Stimulated activated CD8-positive, alpha-beta memory T cell treated with anti-CD3 and anti-CD28 coated beads, Interleukin-4, amount 100 ng/mL, for 24 hours (primary cell): Measurements from ENCODE around the gene LIMCH1.
"Not testable (repeated sequence)": the region's sequence is repeated elsewhere in the genome, so short reads cannot be mapped to it uniquely, and the experiment has no call there.

Experiments used
- DNase-seq: peaks from one replicate; pipeline ENCODE4 v3.0.0-alpha.2; 2020; ENCODE audit warnings: low read depth

Gene LIMCH1

DNA sequence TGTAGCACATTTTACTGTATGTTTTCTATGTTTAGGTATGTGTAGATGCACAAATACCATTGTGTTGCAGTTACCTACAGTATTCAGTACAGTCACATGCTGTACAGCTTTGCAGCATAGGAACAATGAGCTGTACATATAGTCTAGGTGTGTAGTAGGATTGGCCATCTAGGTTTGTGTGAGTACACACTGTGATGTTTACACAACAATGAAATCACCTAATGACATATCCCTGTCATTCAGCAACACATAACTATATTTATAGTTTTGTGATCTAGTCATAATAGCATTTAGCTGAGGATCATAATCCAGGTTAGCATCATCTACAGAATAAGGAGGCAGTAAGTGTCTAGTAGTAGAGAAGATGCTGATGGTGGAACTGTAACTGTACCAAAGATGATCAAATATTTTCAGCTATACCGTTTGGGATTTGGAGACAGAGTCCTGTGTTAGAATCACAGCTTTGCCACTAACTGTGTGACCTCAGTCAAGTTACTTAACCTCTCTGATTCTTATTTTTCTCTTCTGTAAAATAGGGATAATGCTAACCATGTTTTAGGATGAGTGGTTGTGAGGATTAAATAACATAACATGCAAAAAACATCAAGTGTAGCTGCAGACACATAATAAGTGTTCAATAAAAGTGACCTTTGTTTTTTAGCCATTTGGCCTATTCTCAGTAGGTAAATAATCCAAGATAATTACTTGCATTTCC, 73.3 kb downstream of the LIMCH1 start:
- no peak for DNase-seq

DNA sequence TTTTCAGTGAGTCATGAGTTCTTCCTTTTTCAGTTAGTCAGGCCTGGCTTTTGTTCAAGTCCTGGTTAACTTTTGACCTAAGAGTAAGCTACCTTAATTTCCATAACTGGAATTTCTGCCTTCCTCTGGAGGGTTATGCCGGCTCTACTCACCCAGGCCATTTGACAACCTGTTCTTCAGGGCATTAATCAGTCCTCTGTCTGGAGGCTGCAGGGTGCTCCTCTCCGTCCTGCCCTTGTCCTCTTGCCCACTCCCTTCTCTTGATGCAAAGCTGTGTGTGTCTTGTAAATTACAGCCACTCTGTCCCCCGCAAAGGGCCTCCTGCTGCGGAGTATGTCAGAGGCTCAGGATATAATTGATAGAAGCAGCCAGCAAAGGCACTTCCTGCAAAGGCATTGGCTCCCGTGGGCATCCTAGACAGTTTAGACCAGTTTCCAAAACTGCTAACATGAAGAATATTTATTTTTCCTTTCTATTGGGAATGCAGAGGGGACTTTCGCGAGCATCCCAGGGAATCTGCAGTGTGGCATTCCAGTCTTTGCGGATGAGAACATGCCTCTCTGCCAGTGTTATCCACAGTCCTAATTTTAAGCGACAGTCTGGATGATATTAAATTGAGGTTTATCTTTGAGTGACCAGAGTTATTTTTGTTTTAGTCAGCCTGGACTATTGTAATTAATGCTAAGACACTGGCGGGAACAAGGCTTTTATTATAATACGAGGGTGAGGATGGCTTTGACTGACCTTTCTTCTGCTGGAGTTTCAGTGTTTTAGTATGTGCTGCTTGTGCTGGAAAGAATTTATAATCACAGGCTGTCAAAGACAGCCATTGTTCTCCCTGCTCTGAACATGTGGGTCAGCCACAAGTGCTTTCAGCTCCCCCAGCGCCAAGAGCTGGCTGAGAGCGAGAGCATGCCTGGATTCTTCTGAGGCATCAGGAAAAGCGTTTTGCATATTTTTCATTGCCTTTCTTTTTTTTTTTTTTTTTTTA, 74.2 kb downstream of the LIMCH1 start:
- no peak for DNase-seq

DNA sequence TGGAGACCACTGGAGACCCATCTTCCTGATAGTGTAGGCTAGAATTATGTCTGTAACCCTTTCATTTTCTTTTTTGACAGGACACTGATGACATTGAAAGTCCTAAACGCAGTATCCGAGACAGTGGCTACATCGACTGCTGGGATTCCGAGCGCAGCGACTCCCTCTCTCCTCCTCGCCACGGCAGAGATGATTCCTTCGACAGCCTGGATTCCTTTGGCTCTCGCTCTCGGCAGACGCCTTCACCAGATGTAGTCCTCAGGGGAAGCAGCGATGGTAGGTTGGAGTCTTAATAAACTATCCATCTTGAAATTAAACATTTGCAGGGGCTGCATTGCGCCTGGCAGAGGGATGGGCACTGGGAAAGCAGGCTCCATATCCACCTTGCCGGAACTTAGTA, 75.4 kb downstream of the LIMCH1 start:
- DNase-seq = no peak

DNA sequence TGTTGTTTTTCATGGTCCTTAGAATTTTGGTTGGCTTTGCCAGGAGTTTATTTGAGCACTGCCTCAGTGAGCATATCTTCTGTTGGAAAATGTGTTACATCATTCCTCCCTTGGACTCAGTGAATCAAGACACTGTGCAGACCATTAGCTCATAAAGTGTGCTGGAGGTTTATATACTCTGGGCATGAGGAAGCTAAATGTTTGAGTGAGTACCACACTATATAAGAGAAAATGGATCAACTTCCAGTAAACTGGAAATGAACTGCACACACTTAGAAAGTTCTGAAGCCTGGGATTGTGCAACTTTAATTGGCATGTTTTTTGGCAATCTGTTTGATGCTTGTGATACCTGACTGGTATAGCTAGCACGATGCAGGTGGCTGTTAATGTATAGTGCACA, 75.9 kb downstream of the LIMCH1 start:
- no peak for DNase-seq

DNA sequence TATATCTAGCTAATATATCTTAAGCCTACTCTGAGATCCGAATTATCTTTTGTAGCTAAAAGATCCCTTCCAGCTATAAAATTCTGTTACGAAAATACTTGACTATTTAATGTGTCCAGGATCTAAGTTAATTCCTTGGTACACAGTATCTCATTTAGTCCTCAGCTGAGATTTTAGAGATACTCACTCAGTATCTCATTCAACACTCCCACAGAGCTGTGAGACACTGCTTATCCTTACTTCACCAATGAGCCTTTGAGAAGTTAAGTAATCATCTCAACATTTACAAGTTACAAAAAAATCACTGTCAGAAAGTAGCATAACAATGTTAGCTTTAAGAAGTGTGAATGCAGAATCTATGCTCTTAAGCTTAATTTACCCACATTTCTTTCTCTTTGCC, 76.6 kb downstream of the LIMCH1 start:
- no peak for DNase-seq

DNA sequence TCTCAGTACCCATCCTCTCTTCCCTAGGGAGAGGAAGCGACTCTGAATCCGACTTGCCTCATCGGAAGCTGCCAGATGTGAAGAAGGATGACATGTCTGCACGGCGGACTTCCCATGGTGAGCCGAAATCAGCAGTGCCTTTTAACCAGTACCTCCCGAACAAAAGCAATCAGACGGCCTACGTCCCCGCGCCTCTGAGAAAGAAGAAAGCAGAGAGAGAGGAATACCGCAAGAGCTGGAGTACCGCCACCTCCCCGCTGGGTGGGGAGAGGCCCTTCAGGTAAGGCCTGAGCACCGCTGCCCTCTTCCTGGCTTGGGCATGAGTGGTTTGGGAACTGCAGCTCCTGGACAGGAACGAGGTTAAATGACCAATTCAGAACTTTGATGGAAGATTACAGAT, 81.2 kb downstream of the LIMCH1 start:
- no peak for DNase-seq

DNA sequence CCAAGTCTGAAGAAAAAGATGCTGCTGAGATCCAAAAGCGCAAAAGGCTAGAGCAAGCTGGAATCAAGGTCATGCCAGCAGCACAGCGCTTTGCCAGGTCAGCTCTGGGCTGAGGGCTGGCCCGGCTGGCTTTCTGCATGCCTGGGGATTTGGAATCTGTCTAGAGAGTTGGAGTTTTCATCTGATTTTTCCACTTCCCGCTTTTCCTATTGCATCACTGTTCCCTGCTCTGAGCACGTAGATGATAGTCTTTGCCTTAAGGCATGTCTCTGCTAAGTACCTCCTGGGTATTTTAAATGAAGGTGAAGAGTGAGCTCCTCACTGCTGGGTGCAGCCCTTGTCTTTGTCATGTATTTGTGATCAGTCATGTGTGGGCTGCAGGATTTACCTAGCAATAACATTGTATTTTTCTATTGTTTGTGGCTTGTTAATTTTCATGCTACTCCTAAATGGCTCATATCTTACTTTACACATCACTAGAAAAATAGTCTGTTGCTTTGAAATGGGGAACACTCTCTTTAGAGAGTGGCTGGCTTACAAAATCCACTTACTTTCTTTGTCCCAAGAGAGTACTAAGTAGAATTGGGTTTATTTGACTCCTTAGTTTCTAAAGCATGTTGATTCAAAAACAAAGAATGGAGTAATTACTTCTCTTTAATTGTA, 82.8 kb downstream of the LIMCH1 start:
- DNase-seq = no peak

DNA sequence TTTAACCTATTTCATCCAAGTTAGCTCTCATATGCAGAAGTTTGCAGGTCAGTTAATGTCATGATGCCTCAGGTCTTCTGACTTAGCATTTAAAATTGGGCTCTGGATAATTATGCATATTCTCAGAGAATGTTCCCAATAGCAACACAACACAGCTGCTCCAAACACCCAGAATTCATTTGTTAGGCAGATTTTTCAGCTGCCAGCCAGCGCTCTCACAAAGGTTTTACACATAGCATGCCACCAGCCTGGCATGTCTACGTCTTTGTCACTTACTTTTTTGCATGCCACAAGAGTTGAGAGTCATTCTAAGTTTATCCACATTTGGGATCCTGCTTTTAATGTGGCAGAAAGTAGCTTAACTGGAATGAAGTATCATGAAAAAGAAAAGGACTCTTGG, 84.8 kb downstream of the LIMCH1 start:
- no peak for DNase-seq

DNA sequence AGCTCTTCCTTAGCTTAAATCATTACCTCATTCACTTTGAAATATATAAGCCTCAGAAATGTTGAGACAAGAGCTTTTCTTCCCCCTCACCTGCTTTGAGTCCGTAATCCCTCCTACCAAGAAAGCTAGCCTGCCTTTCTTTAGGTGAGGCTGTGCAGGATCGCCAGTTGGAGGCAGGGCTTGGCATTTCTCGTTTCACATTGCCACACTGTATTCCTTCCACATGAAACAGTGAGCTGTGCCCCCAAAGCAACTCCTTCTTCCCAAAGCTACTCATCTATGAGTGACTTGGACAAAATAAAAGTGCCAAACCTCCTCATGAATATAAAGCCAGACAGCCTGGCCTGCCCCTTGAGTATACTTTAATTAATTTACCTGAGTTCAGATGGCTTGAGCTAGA, 86.8 kb downstream of the LIMCH1 start:
- DNase-seq = no peak

DNA sequence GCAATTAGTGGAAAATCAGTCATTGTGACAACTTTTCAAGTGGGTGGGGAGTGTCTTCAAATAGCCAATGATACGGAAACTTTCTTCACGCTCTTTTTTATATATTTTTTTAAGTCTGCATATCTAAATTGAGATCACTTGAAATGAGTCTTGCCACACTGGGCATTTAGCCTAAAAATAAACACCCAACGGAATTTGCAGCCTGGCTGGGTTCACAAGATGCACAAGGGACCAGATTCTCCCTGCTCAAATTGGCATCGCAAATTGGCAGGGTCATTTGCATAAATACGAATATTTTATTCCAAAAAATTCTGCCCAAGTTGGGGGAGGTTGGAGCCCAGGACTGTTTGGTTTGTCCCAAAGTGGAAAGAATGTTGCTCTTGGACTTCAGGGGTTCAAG, 87.6 kb downstream of the LIMCH1 start:
- no peak for DNase-seq

DNA sequence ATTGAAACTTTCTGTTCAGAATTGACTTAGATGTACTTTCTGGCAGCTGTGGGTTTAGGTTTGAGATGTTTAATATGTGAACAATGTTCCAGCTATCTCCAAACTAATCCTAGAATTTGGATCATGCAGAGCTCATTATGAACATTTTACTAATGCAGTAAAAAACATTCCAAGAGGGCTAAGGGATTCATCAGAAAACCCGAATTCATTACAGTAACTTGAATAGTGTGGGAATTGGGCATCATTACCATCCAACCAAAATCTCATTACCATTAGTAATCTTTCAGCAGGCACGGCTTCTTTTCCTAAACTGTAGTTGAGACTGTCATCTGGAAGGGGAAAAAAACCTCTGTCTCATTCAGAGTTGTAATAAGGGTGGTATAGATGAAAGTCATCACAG, 91.0 kb downstream of the LIMCH1 start:
- DNase-seq = no peak

DNA sequence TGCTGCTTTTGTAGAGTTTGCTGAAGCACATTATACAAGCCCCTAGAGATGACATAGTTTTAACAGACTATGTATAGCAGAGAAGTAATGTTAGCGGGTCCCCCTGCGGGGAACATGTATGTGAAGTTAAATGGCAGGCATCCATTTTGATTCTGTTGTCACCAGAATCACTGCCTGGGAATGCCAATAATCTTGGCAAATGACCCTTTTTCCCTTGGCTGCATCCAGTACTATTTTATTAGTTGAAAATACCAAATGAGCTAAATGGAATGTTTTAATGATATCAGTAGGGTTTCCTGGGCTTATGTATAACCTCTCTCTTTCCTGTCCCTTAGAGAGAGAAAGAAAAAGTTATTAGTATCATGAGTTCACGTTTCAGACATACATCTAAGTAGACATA, 93.6 kb downstream of the LIMCH1 start:
- no peak for DNase-seq

DNA sequence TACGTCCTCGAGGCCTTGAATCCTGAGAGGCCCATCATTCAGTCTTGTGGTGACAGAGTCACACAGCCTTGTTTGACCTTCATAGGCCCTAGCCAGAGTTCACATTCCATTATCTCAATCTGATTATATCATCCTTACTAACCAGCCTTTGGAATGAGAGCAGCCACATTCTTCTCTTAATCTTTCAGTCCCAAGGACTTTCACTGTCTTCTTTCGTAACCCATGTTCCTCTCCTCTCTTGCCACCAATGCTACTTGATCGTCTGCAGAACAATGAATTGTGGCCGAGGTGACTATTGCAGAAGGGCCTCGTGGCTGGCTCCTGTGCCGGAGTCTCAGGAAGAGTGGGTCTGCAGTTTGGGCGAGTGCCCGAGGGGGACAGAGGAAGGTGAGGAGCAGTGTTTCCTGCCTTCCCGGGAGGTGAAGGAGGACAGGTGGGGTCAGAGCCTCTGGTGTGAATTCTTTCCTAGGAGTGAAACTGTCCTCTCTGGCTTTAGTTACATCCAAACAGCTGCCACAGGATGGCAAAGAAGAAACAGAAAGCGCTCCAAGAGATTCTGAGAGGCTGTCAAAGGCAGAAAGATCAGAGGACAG, 94.6 kb downstream of the LIMCH1 start:
- no peak for DNase-seq

DNA sequence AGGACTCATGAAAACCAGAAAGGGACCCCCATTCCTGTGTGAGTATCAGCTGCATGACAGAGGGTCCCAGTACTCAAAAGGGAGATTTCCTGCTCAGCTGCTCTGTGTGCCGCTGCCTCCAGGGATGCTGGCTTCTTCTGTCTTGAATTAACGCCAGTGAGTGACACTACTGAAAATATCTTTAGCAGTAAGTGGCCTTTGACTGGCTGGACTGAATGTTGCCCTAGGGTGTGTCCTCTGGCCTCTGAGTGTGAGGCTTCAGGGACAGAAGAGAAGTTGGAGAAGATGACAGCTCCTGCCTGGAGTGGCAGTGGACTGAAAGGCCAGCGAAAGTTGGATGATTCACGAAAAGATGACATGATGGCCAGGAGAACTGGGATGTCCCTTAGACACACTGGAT, 95.4 kb downstream of the LIMCH1 start:
- no peak for DNase-seq

DNA sequence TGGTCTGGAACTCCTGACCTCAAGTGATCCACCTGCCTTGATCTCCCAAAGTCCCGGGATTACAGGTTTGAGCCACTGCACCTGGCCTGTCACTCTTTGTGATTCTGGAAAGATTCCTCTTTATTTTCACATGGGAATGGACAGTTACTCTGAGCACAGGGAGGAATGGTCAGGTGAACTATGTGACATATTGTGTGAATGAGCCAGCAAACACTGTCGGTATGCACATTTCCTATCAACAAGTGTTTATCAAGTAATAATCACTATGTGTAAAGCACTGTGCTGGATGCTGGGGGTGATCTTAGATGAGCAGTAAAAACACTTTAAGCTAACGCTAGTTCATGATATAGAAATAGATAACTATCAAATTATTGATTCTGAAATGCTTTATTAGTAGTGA, 97.5 kb downstream of the LIMCH1 start:
- no peak for DNase-seq

DNA sequence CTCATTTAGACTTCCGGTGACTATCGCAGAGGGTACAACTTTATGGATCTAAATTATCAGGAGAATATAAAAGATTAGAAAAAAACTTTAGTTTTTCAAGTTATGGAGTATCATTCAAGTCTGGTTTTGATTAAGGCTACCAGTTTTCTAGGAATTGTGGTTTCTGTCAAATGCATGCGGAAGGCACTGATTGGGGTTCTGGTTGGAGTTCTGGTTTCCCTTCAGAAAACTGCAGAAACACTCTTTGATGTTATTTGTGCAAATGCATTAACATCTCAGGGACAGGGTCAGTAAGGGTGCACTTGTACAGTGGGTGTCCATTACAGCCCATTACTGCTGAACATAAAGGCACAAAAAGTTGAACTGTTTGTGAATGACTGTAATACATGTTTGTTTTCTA, 100.2 kb downstream of the LIMCH1 start:
- DNase-seq = no peak

DNA sequence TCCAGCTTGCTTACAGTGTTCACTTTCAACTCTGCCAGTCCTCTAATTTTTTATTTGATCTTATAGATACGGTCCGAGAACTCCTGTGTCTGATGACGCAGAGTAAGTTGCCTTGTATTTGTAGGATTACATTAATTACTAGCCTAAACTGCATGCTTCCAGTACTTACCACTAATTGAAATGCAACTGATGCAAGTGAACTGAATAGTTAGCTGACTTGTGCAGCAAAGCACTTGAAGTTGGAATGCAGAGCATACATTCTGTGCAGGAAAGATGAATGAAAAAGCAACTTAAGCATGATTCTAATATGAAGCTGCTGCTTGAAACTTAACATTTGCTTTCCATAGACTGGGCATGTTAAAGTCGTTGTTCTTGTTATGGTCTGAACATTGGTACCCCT, 100.9 kb downstream of the LIMCH1 start:
- no peak for DNase-seq

DNA sequence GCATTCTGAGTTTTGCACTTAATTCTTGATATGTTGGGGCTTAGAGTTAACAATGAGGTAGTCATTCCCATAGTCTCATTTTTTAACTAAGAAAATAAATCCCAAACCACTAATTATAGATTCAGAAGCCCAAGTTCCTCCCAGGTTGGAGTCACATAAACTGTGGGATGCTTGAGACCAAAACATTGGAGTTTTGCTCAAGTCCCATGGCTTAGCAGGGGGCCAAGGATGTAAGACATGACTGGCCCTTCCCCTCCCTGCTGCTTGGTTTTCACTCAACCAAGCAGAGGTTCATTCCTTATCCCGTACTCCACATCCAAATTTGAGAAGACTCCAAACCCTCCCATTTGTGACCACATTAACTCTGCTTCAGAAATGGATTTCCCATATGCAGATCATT, 101.3 kb downstream of the LIMCH1 start:
- DNase-seq = no peak

DNA sequence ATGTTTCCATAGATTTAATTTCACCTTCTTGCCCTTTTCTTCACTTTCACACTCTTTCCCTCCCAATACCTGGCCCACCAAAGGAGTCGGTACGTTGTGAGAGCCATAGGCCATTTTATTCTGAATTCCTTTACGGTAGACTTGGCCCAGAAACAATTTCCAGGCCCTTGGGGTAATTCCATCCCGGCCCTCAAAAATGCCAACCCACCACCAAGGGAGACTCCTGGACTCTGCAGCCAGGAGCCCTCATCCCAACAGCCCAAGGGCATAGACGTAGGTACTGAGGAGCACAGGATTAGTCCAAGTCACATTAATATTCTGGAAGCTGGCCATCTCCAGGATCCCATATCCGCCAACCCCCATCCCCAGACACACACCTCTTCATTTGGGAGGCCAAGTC, 102.9 kb downstream of the LIMCH1 start:
- DNase-seq = no peak

DNA sequence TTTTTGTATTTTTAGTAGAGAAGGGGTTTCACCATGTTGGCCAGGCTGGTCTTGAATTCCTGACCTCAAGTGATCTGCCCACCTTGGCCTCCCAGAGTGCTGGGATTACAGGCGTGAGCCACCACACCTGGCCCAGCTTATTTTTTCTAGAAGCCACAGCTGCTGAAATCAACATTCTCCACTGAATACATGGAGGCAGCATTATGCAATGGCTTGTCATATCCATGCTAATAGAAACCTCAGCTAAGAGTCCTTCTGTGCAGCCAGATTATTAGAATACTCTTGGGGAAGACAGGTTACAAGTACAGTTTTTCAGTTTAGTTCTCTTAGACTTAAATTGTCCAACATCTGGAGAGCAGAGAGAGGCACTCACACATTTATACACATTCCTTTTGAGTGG, 104.8 kb downstream of the LIMCH1 start:
- not testable (repeated sequence) for DNase-seq

DNA sequence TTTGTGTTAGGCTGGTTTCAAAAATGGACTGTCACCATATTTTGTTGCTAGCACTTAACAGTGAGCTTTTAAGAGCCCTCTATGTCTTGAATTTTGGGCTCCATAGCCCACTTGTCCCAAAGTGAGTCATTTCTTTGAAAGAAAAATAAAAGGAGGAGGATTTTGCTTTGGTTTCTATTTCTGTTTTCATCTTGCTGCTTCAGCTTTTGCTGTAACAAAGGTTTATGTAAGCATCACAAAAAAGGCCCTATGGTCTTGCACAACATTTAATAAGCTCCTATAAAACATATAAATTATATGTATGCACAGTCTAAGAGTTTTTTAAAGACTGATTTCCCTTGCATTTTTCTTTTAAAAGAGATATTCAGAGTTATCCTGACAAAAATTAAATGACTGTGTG, 105.4 kb downstream of the LIMCH1 start:
- no peak for DNase-seq

DNA sequence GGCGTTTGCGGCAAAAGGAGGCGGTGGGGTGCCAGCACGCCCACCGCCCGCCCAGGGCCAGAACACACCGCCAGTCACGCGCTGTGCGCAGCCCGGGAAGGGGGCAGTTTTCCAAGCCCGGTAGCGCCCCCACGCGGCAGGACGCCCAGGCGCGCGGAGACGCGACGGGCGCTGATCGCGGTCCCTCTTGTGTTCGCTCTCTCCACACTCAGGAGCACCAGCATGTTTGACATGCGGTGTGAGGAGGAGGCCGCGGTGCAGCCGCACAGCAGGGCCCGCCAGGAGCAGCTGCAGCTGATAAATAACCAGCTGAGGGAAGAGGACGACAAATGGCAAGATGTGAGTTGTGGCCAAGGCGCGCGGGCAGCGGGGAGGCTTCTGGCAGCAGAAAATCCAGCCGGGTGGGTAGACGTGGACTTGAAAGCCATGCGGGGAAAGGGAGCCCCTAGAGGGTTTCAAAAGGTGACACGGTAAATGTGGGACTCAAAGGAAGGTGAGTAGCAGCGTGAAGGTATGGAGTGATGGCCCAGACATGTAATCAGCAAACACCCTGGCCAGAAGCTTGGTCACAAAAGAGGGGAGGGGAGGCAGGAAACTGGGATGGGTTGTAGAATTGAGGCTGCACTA, 106.4 kb downstream of the LIMCH1 start:
- no peak for DNase-seq
